PC-9 (cell line): ENCODE measurements around the gene ARL11. TPM values are rescaled to one million over a fixed set of nuclear protein-coding genes. Genes with fewer than 3 reads are reported as not detected.
"Not testable (repeated sequence)": the region's sequence is repeated elsewhere in the genome, so short reads cannot be mapped to it uniquely, and the experiment has no call there.

Source experiments
- BruUV-seq: library from RNA; stranded (reverse); fragments of 400-500 nt; replicated peaks from 2 replicates; lab custom pipeline; 2021; lab: Mats Ljungman, UMichigan
- CTCF ChIA-PET: fragments of 300-600 bp; sonication (Branson Sonifier 250); formaldehyde crosslinking; loops from one replicate; lab custom pipeline; 2022; ENCODE audit warnings: antibody characterized with exemption; lab: Charles Lee
- POLR2A ChIA-PET: fragments of 300-600 bp; sonication (Branson Sonifier 250); formaldehyde crosslinking; loops from one replicate; lab custom pipeline; 2022; ENCODE audit warnings: antibody characterized with exemption; ENCODE audit not compliant: unreplicated experiment; lab: Charles Lee
- DNase-seq, 2 experiments: peaks; one replicate each; pipeline versions ENCODE4 v3.0.0 to v3.0.0-alpha.2; 2015 to 2022; ENCODE audit warnings: mixed read lengths in 1 of 2
- H2AFZ ChIP-seq: fragments of 200-600 bp; sonication (generic); 2 replicates; pipeline ENCODE4 v1.8.1; 2017; ENCODE audit warnings: antibody characterized with exemption
- H3F3A ChIP-seq: fragments of 200-600 bp; sonication (generic); 2 replicates; pipeline ENCODE4 v1.8.1; 2017; ENCODE audit warnings: antibody characterized with exemption, mild to moderate bottlenecking, low read depth; ENCODE audit not compliant: insufficient read depth
- H3K27ac ChIP-seq: fragments of 200-600 bp; sonication (generic); 2 replicates; pipeline ENCODE4 v1.6.1; 2016; ENCODE audit warnings: mixed run types
- H3K27me3 ChIP-seq: fragments of 200-600 bp; sonication (generic); 2 replicates; pipeline ENCODE4 v1.6.1; 2016; ENCODE audit warnings: low read depth, mixed run types; ENCODE audit not compliant: insufficient read depth
- H3K36me3 ChIP-seq: fragments of 200-600 bp; sonication (generic); 2 replicates; pipeline ENCODE4 v1.6.1; 2016; ENCODE audit warnings: low read depth, mixed run types
- H3K4me1 ChIP-seq: fragments of 200-600 bp; sonication (generic); replicated peaks from 2 replicates; pipeline ENCODE4 v1.6.1; 2016; ENCODE audit warnings: mixed run types; ENCODE audit not compliant: insufficient read depth
- H3K4me2 ChIP-seq: fragments of 200-600 bp; sonication (generic); 2 replicates; pipeline ENCODE4 v1.6.1; 2017; ENCODE audit warnings: mixed run types
- H3K4me3 ChIP-seq: fragments of 200-600 bp; sonication (generic); 2 replicates; pipeline ENCODE4 v1.6.1; 2016; ENCODE audit warnings: mixed run types
- H3K79me2 ChIP-seq: fragments of 200-600 bp; sonication (generic); 2 replicates; pipeline ENCODE4 v1.6.1; 2017; ENCODE audit warnings: low read depth, mixed run types
- H3K9me2 ChIP-seq: fragments of 200-600 bp; sonication (generic); 2 replicates; pipeline ENCODE4 v1.8.1; 2017; ENCODE audit warnings: mild to moderate bottlenecking; ENCODE audit not compliant: insufficient read depth
- H3K9me3 ChIP-seq: fragments of 200-600 bp; sonication (generic); 2 replicates; pipeline ENCODE4 v1.8.1; 2016; ENCODE audit warnings: low read depth; ENCODE audit not compliant: insufficient read depth
- H4K20me1 ChIP-seq: fragments of 200-600 bp; sonication (generic); 2 replicates; pipeline ENCODE4 v1.8.1; 2017; ENCODE audit not compliant: insufficient read depth
- EZH2 ChIP-seq: fragments of 200-600 bp; sonication (generic); IDR thresholded peaks from 2 replicates; pipeline ENCODE4 v1.8.0; 2017; ENCODE audit warnings: antibody characterized with exemption, low read depth
- intact Hi-C: fragments of 100-400 bp; cut with micrococcal nuclease; formaldehyde crosslinking; loops from one replicate; pipeline ENCODE4 v1.10.0; 2022; ENCODE audit not compliant: unreplicated experiment
- total RNA-seq: library from RNA; stranded (reverse); gene quantifications from 2 replicates; pipeline ENCODE4 v1.2.3, GENCODE V29; 2021
- TF ChIP-seq, protein P1 (sequence below): fragments of 200-600 bp; sonication (generic); conservative IDR thresholded peaks from 2 replicates; pipeline ENCODE4 v1.6.1; 2017; ENCODE audit warnings: mixed run types, antibody characterized with exemption, mild to moderate bottlenecking, moderate library complexity

The ARL11 gene
- total RNA-seq, 1 experiment from 2014 or later = 3.7 TPM

DNA sequence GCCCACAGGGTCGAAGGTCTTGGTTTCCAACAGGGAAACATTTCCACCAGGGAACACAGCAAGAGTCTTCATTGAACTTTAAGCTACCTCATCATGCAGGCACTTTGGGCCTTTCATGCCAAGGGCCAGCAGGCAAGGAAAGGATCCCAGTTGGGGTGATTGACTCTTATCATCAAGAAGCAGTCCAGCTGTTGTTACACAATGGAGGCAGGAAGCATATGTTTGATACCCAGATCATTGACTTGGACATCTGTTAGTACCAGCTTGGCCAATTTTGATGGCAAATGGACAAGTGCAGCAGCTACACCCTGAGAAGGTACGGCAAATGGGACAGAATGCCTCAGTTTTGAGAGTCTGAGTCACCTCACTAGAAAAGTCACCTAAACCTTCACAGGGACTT, 32.1 kb upstream of the ARL11 start:
- ChIA-PET CTCF (no interaction called here), POLR2A (no interaction called here)
- no peaks in the 10 kb centered on the region for H3K9me2 ChIP-seq
- no peaks in the 10 kb centered on the region for H3F3A ChIP-seq
- no peaks in the 10 kb centered on the region for H3K4me1 ChIP-seq
- H3K4me2 ChIP-seq = no peak overlapping the region
- no peak overlapping the region for H2AFZ ChIP-seq
- TF ChIP-seq EZH2 = no peak
- TF ChIP-seq, protein P1, sequence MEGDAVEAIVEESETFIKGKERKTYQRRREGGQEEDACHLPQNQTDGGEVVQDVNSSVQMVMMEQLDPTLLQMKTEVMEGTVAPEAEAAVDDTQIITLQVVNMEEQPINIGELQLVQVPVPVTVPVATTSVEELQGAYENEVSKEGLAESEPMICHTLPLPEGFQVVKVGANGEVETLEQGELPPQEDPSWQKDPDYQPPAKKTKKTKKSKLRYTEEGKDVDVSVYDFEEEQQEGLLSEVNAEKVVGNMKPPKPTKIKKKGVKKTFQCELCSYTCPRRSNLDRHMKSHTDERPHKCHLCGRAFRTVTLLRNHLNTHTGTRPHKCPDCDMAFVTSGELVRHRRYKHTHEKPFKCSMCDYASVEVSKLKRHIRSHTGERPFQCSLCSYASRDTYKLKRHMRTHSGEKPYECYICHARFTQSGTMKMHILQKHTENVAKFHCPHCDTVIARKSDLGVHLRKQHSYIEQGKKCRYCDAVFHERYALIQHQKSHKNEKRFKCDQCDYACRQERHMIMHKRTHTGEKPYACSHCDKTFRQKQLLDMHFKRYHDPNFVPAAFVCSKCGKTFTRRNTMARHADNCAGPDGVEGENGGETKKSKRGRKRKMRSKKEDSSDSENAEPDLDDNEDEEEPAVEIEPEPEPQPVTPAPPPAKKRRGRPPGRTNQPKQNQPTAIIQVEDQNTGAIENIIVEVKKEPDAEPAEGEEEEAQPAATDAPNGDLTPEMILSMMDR = no peak
- H3K27me3 ChIP-seq = no peaks in the 10 kb centered on the region
- no peak for DNase-seq
- H4K20me1 ChIP-seq = no peaks in the 10 kb centered on the region
- no peak overlapping the region for H3K4me3 ChIP-seq
- intact Hi-C loops = no loop called here
- no peaks in the 10 kb centered on the region for H3K79me2 ChIP-seq
- no peak overlapping the region for H3K27ac ChIP-seq
- no peaks in the 10 kb centered on the region for H3K9me3 ChIP-seq
- no peaks in the 10 kb centered on the region for H3K36me3 ChIP-seq
- BruUV-seq = no TSS peak

DNA sequence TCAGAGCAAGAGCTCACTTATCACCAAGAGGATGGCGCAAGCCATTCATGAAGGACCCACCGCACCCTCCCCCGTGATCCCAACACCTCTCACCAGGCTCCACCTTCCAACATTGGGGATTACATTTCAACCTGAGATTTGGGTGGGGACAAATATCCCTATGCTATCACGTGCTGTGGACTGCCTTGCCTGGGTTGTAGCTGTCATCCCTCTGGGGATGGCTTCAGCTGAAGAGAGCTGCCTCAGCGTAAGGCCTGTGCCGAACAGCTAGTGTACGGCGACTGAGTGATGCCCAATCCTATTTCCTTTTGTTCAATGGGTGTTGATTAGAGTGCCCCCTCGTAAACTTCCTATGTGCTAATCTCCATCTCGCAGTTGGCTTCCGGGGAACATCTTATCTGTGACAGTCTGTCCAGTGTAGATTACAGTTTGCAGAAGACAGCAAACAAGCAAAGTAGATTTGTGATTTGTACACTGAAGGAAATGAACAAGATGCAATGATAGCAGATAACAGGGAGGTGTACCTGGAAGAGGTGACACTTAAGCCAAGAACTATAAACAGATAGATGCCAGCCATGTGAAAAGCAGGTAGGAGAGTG, 31.2 kb upstream of the ARL11 start:
- Histone ChIP-seq H3K4me1 (no peaks in the 10 kb centered on the region), H3K9me3 (no peaks in the 10 kb centered on the region), H3K4me3 (no peak overlapping the region), H3F3A (peaks cover 3% of the 10 kb centered on the region; the same call in 1 of the 2 replicates), H3K27ac (no peak overlapping the region), H3K4me2 (no peak overlapping the region), H3K79me2 (no peaks in the 10 kb centered on the region), H3K9me2 (no peaks in the 10 kb centered on the region), H3K36me3 (no peaks in the 10 kb centered on the region), H4K20me1 (no peaks in the 10 kb centered on the region), H3K27me3 (no peaks in the 10 kb centered on the region), H2AFZ (no peak overlapping the region)
- TF ChIP-seq EZH2 = no peak
- TF ChIP-seq, protein P1 = no peak
- no peak for DNase-seq
- ChIA-PET CTCF (no interaction called here), POLR2A (interaction anchor here (0.7 kb wide), 2 partner anchors 45 to 151 kb away, joined by 3 to 4 read pairs; no protein-coding TSS in a partner anchor)
- intact Hi-C loops = no loop called here
- no TSS peak for BruUV-seq

DNA sequence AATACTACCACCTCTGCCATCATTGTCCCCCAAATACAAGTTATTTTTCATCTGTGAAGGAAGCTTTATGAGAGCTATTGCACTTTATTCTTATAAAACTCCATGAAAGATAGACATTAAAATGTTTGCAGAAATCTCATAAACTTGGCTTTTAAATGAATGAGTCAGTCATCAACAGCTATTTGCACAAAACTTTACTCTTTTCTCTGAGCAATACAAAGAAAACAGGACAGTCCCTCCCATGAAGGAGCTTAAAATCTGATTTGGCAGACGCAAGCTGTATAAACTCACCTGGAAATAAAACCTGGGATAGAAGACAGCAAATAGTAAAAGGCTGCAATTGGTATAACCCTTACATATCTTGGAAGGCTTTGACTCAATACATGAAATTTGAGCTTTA, 26.3 kb upstream of the ARL11 start:
- Histone ChIP-seq H3K27ac (no peak overlapping the region), H3K27me3 (no peaks in the 10 kb centered on the region), H3K4me2 (no peak overlapping the region), H3K9me3 (no peaks in the 10 kb centered on the region), H3K36me3 (no peaks in the 10 kb centered on the region), H2AFZ (no peak overlapping the region), H3K4me1 (no peaks in the 10 kb centered on the region), H3F3A (peaks cover 7% of the 10 kb centered on the region; the same call in 1 of the 2 replicates), H3K79me2 (no peaks in the 10 kb centered on the region), H3K9me2 (no peaks in the 10 kb centered on the region), H4K20me1 (no peaks in the 10 kb centered on the region), H3K4me3 (no peak overlapping the region)
- intact Hi-C loops = loop anchor here (10.0 kb wide), 1 partner anchor 497 kb away; no protein-coding TSS in a partner anchor
- ChIA-PET CTCF (interaction anchor here (0.6 kb wide), 2 partner anchors 97 to 179 kb away, joined by 3 to 7 read pairs; no protein-coding TSS in a partner anchor), POLR2A (interaction anchor here (0.6 kb wide), 1 partner anchor 433 kb away, joined by 12 read pairs; no protein-coding TSS in a partner anchor)
- BruUV-seq = no TSS peak
- TF ChIP-seq, protein P1 = no peak
- TF ChIP-seq EZH2 = no peak
- DNase-seq = no peak

DNA sequence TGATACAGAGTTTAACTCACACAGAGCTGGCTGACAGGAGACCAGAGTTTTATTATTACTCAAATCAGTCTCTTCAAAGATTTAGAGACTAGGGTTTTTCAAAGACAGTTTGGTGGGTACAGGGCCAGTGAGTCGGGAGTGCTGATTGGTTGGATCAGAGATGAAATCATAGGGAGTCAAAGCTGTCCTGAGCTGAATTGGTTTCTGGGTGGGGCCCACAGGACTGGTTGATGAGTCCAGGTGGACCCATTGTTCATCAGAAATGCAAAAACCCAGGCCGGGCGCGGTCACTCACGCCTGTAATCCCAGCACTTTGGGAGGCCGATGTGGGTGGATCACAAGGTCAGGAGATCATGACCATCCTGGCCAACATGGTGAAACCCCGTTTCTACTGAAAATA, 25.7 kb upstream of the ARL11 start:
- H3K4me3 ChIP-seq, H3K9me3 ChIP-seq, H4K20me1 ChIP-seq, DNase-seq, H3K9me2 ChIP-seq, H3K79me2 ChIP-seq, H3F3A ChIP-seq, H3K36me3 ChIP-seq, H3K27me3 ChIP-seq, H3K27ac ChIP-seq, H3K4me1 ChIP-seq, H2AFZ ChIP-seq, BruUV-seq, H3K4me2 ChIP-seq, CTCF ChIA-PET: not testable (repeated sequence)
- intact Hi-C loops = loop anchor here (10.0 kb wide), 1 partner anchor 498 kb away; no protein-coding TSS in a partner anchor
- POLR2A ChIA-PET = interaction anchor here (0.6 kb wide), 1 partner anchor 434 kb away, joined by 12 read pairs; no protein-coding TSS in a partner anchor
